Esophagus muscularis mucosa (tissue), 3 donors: ENCODE results near the gene PER2.

Experiments used
- POLR2A ChIP-seq: fragments of 450-650 bp; IDR thresholded peaks from one replicate; pipeline ENCODE4 v1.6.1; 2017; ENCODE audit warnings: antibody characterized with exemption, moderate library complexity, mild to moderate bottlenecking, low read depth
- POLR2AphosphoS5 ChIP-seq, 2 donors: sonication (generic); formaldehyde crosslinking; IDR thresholded peaks; one replicate each; pipeline ENCODE4 v1.6.1; 2017; ENCODE audit warnings: antibody characterized with exemption in 2 of 2
- TF ChIP-seq, protein P1 (sequence below), 3 experiments: fragments of 200-600 bp in 2 of 3; fragments of 450-650 bp in 1 of 3; sonication (generic) in 2 of 3; IDR thresholded peaks; one replicate each; pipeline ENCODE4 v1.5.1; 2017 to 2019; ENCODE audit warnings: antibody characterized with exemption in 3 of 3, mild to moderate bottlenecking in 2 of 3, moderate library complexity in 1 of 3

- TF ChIP-seq POLR2A (no peak), POLR2AphosphoS5 (IDR thresholded peaks at IDR 0.05) (no peak)
- TF ChIP-seq, protein P1, sequence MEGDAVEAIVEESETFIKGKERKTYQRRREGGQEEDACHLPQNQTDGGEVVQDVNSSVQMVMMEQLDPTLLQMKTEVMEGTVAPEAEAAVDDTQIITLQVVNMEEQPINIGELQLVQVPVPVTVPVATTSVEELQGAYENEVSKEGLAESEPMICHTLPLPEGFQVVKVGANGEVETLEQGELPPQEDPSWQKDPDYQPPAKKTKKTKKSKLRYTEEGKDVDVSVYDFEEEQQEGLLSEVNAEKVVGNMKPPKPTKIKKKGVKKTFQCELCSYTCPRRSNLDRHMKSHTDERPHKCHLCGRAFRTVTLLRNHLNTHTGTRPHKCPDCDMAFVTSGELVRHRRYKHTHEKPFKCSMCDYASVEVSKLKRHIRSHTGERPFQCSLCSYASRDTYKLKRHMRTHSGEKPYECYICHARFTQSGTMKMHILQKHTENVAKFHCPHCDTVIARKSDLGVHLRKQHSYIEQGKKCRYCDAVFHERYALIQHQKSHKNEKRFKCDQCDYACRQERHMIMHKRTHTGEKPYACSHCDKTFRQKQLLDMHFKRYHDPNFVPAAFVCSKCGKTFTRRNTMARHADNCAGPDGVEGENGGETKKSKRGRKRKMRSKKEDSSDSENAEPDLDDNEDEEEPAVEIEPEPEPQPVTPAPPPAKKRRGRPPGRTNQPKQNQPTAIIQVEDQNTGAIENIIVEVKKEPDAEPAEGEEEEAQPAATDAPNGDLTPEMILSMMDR (IDR thresholded peaks at IDR 0.05) = no peak
Observed at GRCh38 chr2:238240757-238241711, 47.4 kb downstream of the PER2 start.
